Activated CD4-positive, alpha-beta T cell treated with anti-CD3 and anti-CD28 coated beads, Interleukin-2, amount 10 ng/mL, durations not matched to agents 7 days and 5 days (primary cell): Measurements from ENCODE around the gene DNMT1. TPM values are rescaled to one million over a fixed set of nuclear protein-coding genes. Genes with fewer than 3 reads are reported as not detected.
A peak's percentile ranks its signal among the peaks of the same experiment; 100 is the strongest.

Experiments used
- CTCF ChIA-PET: fragments of 350-600 bp; sonication (Branson Sonifier 250); formaldehyde crosslinking; loops from one replicate; lab custom pipeline; 2021; ENCODE audit warnings: antibody characterized with exemption; lab: Charles Lee
- POLR2A ChIA-PET: fragments of 350-600 bp; sonication (Branson Sonifier 250); formaldehyde crosslinking; loops from one replicate; lab custom pipeline; 2021; ENCODE audit warnings: antibody characterized with exemption; lab: Charles Lee
- DNase-seq: peaks from one replicate; pipeline ENCODE4 v3.0.0-alpha.2; 2020
- H3K27ac Mint-ChIP-seq: one replicate; pipeline ENCODE4 v1.8.0; 2021; ENCODE audit warnings: mild to moderate bottlenecking, moderate library complexity, mixed read lengths
- H3K27me3 Mint-ChIP-seq: one replicate; pipeline ENCODE4 v1.8.0; 2021; ENCODE audit warnings: mixed read lengths
- H3K36me3 Mint-ChIP-seq: one replicate; pipeline ENCODE4 v1.8.0; 2021; ENCODE audit warnings: low read depth, mixed read lengths
- H3K4me1 Mint-ChIP-seq: one replicate; pipeline ENCODE4 v1.8.0; 2021; ENCODE audit warnings: mixed read lengths
- H3K4me3 Mint-ChIP-seq: one replicate; pipeline ENCODE4 v1.8.0; 2021; ENCODE audit warnings: mild to moderate bottlenecking, moderate library complexity, mixed read lengths
- H3K9me3 Mint-ChIP-seq: one replicate; pipeline ENCODE4 v1.8.0; 2021; ENCODE audit warnings: mixed read lengths
- total RNA-seq, 2 experiments: library from RNA; stranded (reverse); gene quantifications; one replicate each; pipeline ENCODE4 v1.2.3, GENCODE V29; 2021

Gene DNMT1
- total RNA-seq, 2 experiments from 2014 or later = 375 to 404 TPM

- ChIA-PET CTCF (interaction anchor here (0.6 to 1.1 kb wide), 3 partner anchors 7 to 17 kb away, joined by 3 read pairs; no protein-coding TSS in a partner anchor), POLR2A (no interaction called here)
- H3K27me3 Mint-ChIP-seq = no peaks in the 10 kb centered on the region
- H3K4me1 Mint-ChIP-seq = no peaks in the 10 kb centered on the region
- H3K9me3 Mint-ChIP-seq = no peaks in the 10 kb centered on the region
- no peak for DNase-seq
- no peak overlapping the region for H3K4me3 Mint-ChIP-seq
- H3K36me3 Mint-ChIP-seq = peaks cover 44% of the 10 kb centered on the region
- no peak overlapping the region for H3K27ac Mint-ChIP-seq
Observed at GRCh38 chr19:10135551-10136334, 59.0 kb downstream of the DNMT1 start.

- Mint-ChIP-seq H3K36me3 (peaks cover 35% of the 10 kb centered on the region), H3K27ac (no peak overlapping the region), H3K4me1 (no peaks in the 10 kb centered on the region), H3K4me3 (no peak overlapping the region), H3K27me3 (no peaks in the 10 kb centered on the region), H3K9me3 (no peaks in the 10 kb centered on the region)
- ChIA-PET POLR2A (no interaction called here), CTCF (no interaction called here)
- DNase-seq = no peak
Observed at GRCh38 chr19:10134040-10134439, 60.7 kb downstream of the DNMT1 start.

DNA sequence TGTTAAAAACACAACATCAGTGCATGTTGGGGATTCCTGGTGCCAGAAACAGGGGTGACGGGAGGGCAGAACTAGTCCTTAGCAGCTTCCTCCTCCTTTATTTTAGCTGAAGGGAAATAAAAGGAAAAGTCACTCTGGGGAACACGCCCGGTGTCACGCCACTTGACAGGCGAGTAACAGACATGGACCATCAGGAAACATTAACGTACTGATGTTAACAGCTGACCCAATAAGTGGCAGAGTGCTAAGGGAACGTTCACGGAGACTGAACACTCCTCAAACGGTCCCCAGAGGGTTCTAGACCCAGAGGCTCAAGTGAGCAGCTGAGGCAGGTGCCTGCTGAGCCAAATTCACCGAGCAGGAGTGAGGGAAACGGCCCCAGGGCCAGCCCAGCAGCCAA is 61.2 kb downstream of the DNMT1 start:
- CTCF ChIA-PET = interaction anchor here (1.9 kb wide), 1 partner anchor 8 kb away, joined by 5 read pairs; no protein-coding TSS in a partner anchor
- Mint-ChIP-seq H3K4me3 (no peak overlapping the region), H3K4me1 (no peaks in the 10 kb centered on the region), H3K9me3 (no peaks in the 10 kb centered on the region), H3K36me3 (peaks cover 36% of the 10 kb centered on the region), H3K27me3 (no peaks in the 10 kb centered on the region), H3K27ac (no peak overlapping the region)
- POLR2A ChIA-PET = no interaction called here
- no peak for DNase-seq

DNA sequence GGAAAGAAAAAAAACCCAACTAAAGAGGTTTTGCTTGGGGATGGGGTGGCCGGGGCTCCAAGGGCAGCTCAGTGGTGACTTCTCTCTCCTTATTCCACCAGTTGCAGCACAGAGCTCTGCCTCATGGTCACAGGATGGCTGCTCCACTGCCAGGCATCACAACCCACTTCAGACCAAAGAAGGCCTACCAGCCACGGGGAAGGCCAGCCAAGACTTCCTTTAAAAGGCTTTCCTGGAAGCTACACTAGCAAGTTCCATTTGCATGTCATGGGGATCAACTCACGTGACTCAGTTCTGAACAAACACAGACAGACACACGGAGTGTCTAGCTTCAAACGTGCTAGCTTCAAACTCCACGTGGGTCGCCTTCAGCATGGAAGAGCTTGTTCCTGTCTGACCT is 61.8 kb downstream of the DNMT1 start:
- H3K36me3 Mint-ChIP-seq = peaks cover 35% of the 10 kb centered on the region
- no peaks in the 10 kb centered on the region for H3K9me3 Mint-ChIP-seq
- ChIA-PET CTCF (interaction anchor here (1.0 to 1.9 kb wide), 2 partner anchors 9 to 12 kb away, joined by 4 to 5 read pairs; no protein-coding TSS in a partner anchor), POLR2A (no interaction called here)
- H3K4me3 Mint-ChIP-seq = no peak overlapping the region
- H3K27ac Mint-ChIP-seq = no peak overlapping the region
- no peak for DNase-seq
- no peaks in the 10 kb centered on the region for H3K27me3 Mint-ChIP-seq
- H3K4me1 Mint-ChIP-seq = no peaks in the 10 kb centered on the region

DNA sequence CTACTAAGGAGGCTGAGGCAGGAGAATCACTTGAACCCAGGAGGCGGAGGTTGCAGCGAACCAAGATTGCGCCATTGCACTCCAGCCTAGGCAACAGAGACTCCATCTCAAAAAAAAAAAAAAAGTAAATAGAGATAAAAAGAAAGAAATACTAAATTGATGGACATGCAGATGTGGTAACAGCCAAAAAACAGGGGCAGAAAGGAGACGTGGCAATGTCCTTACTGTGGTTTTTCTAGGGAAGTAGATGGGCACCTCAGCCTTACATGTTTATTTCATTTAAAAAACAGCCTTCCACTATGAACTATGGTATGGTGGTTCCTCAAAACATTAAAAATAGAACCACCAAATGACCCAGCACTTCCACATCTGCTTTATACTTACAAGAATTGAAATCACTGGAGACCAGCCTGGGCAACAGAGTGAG is 68.5 kb downstream of the DNMT1 start:
- H3K4me1 Mint-ChIP-seq = no peaks in the 10 kb centered on the region
- H3K36me3 Mint-ChIP-seq = peaks cover 14% of the 10 kb centered on the region
- H3K27ac Mint-ChIP-seq = no peak overlapping the region
- no peak overlapping the region for H3K4me3 Mint-ChIP-seq
- ChIA-PET POLR2A (no interaction called here), CTCF (interaction anchor here (0.7 kb wide), 1 partner anchor 13 kb away, joined by 3 read pairs; no protein-coding TSS in a partner anchor)
- DNase-seq = no peak
- H3K9me3 Mint-ChIP-seq = no peaks in the 10 kb centered on the region
- no peaks in the 10 kb centered on the region for H3K27me3 Mint-ChIP-seq

DNA sequence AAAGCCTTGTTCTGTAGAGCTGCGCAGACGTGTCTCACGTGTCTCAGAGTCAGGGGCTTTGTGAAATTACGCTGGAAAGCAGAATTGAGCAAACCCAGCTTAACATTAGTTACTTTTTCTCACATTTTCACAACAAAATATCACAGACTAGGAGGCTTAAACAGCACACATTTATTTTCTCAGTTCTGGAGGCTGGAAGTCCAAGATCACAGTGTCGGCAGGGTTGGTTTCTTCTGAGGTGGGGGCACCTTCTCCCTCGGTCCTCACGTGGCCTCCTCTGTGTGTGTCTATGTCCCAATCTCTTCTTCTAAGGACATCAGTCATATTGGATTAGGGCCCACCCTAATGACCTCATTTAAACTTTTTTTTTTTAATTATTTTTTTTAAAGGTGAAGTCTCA is 70.3 kb downstream of the DNMT1 start:
- ChIA-PET POLR2A (no interaction called here), CTCF (interaction anchor here (0.7 kb wide), 1 partner anchor 468 kb away, joined by 4 read pairs; no protein-coding TSS in a partner anchor)
- H3K27ac Mint-ChIP-seq = no peak overlapping the region

DNA sequence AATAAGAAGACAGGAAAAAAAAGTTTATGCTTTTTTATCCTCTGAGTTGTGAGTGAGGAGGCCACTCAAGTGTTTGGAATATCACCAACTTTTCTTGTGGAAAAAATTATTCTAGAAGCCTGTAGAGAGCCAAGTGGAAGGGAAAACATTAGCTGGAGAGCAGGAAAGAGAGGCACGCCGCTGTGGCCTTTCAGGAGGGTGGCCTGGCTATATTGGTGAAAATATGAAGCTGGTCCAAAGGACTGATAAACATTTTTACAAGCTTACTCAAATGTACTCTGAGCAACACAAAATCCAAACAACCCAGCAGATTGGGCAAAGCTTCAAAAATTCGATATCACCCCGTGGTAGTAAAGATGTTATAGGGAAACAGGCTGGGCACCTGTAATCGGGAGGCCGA is 72.7 kb downstream of the DNMT1 start:
- DNase-seq = no peak
- ChIA-PET POLR2A (no interaction called here), CTCF (interaction anchor here (0.7 to 1.5 kb wide), 5 partner anchors 9 to 69 kb away, joined by 3 to 5 read pairs (median 3); partner anchors contain the start of gene PPAN)
- Mint-ChIP-seq H3K36me3 (peaks cover 18% of the 10 kb centered on the region), H3K27ac (no peak overlapping the region), H3K9me3 (no peaks in the 10 kb centered on the region), H3K27me3 (no peaks in the 10 kb centered on the region), H3K4me3 (no peak overlapping the region), H3K4me1 (peaks cover 15% of the 10 kb centered on the region)

More for the DNA sequence above, 70.3 kb downstream of the DNMT1 start:
- no peaks in the 10 kb centered on the region for H3K27me3 Mint-ChIP-seq
- no peaks in the 10 kb centered on the region for H3K9me3 Mint-ChIP-seq
- H3K4me1 Mint-ChIP-seq = peaks cover 8% of the 10 kb centered on the region
- H3K4me3 Mint-ChIP-seq = no peak overlapping the region
- peaks cover 14% of the 10 kb centered on the region for H3K36me3 Mint-ChIP-seq
- no peak for DNase-seq

DNA sequence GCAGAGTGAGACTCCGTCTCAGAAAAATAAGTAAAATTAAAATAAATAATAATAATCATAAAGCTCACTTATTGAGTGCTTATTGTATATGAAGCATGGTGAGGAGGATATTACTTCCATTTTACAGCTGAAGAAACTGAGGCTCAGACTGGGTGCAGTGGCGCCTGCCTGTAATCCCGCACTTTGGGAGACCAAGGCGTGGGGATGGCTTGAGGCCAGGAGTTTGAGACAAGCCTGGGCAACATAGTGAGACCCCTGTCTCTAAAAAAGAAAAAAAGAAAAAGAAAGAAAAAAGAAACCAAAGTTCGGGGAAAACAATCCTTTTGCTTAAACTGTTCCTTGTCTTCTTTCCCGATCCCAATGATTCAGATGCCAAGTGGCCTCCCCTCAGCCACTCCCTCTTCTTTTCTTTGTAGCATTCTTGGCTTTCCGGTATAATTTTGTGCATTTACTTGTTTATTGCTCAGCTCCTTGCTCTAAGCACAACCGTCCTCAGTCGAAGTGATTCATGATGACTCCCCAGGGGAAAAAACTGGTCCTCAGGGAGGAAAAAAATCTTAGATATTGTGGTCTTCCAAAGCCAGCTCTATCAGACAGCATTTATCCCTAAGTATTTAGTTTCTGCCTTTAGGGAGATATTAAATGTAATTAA is 74.1 kb downstream of the DNMT1 start:
- Mint-ChIP-seq H3K4me3 (no peak overlapping the region), H3K9me3 (no peaks in the 10 kb centered on the region), H3K27me3 (no peaks in the 10 kb centered on the region), H3K27ac (no peak overlapping the region), H3K36me3 (peaks cover 24% of the 10 kb centered on the region), H3K4me1 (peaks cover 20% of the 10 kb centered on the region)
- ChIA-PET POLR2A (no interaction called here), CTCF (interaction anchor here (0.6 to 2.2 kb wide), 13 partner anchors 9 to 881 kb away, joined by 3 to 9 read pairs (median 4); partner anchors contain the start of gene PPAN)
- DNase-seq = no peak

DNA sequence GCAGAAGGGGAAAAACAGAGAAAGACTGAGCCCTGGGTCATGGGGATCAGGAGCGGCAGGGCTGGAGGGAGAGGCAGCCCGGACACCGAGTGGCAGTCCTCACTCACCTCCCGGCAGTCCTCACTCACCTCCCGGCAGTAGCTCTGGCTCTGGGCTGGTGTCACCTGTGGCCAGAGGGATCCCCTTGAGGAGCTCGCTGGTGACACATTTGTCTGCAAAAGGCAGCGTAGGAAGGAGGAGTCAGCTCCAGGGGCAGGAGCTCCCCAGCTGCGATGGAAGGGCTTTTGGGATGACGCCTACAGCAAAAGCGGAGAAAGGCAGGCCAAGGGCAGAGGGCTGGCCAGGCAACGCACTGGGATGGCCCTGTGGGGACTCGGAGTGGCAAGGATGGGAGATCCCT is 75.8 kb downstream of the DNMT1 start:
- Mint-ChIP-seq H3K4me1 (peaks cover 22% of the 10 kb centered on the region), H3K9me3 (no peaks in the 10 kb centered on the region), H3K36me3 (peaks cover 27% of the 10 kb centered on the region), H3K27ac (peak overlapping the region; percentile 91), H3K27me3 (no peaks in the 10 kb centered on the region), H3K4me3 (peak overlapping the region; percentile 94)
- no peak for DNase-seq
- POLR2A ChIA-PET = no interaction called here
- CTCF ChIA-PET = interaction anchor here (0.9 to 1.4 kb wide), 3 partner anchors 11 to 140 kb away, joined by 3 to 5 read pairs (median 3); partner anchors contain the start of gene PPAN

DNA sequence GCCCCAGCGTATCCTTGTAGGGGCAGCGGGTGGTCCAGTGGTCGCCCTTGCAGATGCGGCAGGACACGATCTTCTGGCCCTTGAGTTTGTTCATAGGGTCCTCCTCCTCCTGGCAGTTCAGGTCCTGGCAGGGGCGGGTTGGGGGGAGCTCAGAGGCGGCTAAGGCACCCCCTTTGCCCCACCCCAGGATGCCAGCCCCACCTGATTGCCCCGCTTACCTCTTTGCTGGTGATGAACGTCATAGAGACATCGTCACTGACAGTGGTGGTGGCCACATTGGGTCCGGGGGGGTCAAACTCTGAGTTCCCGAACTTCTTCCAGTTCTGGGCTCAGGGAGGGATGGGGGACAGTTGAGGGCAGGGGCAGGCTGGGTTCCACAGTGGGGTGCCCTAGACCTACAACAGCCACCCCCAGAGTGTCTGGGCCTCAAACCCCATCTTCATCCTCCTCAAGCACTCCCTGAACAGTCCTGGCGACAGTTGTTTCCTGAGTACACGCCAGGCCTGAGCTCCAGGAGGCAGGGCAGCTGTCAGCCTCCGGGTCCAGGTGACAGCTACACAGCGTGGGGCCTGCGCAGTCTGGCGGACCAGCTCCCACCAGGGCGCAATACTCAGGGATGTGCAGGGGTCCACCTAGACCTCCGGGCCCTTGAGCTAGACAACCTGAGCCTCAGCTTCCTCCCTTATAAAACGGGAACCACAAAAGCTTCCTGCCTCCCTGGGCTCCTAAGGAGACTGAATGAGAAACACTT is 77.7 kb downstream of the DNMT1 start:
- Mint-ChIP-seq H3K27me3 (no peaks in the 10 kb centered on the region), H3K4me3 (no peak overlapping the region), H3K27ac (no peak overlapping the region), H3K36me3 (peaks cover 32% of the 10 kb centered on the region), H3K9me3 (no peaks in the 10 kb centered on the region), H3K4me1 (peaks cover 35% of the 10 kb centered on the region)
- DNase-seq = no peak
- POLR2A ChIA-PET = interaction anchor here (0.6 kb wide), 1 partner anchor 8 kb away, joined by 3 read pairs; no protein-coding TSS in a partner anchor
- CTCF ChIA-PET = interaction anchor here (0.7 to 3.7 kb wide), 7 partner anchors 10 to 185 kb away, joined by 3 to 13 read pairs (median 3); partner anchors contain the start of gene PPAN

GRCh38 chr19:10116085-10116865 is 78.5 kb downstream of the DNMT1 start:
- no peak overlapping the region for H3K4me3 Mint-ChIP-seq
- H3K9me3 Mint-ChIP-seq = no peaks in the 10 kb centered on the region
- ChIA-PET POLR2A (no interaction called here), CTCF (interaction anchor here (0.7 to 3.7 kb wide), 4 partner anchors 9 to 116 kb away, joined by 3 to 13 read pairs (median 3); partner anchors contain the start of gene PPAN)
- peaks cover 42% of the 10 kb centered on the region for H3K4me1 Mint-ChIP-seq
- DNase-seq = no peak
- H3K36me3 Mint-ChIP-seq = peaks cover 34% of the 10 kb centered on the region
- H3K27me3 Mint-ChIP-seq = no peaks in the 10 kb centered on the region
- no peak overlapping the region for H3K27ac Mint-ChIP-seq
